IMR-90 (cell line): ENCODE data around the gene TMCC1.

Experiments used
- BHLHE40 ChIP-seq: fragments of 150-350 bp; IDR thresholded peaks from 2 replicates; pipeline ENCODE4 v1.6.1; 2016; ENCODE audit warnings: mild to moderate bottlenecking, low read depth, low read length
- FOS ChIP-seq: fragments of 150-350 bp; IDR thresholded peaks from 2 replicates; pipeline ENCODE4 v1.6.1; 2016; ENCODE audit warnings: low read depth, low read length
- MAFK ChIP-seq: IDR thresholded peaks from 2 replicates; pipeline ENCODE4 v1.6.1; 2012; ENCODE audit warnings: low read depth, low read length, improper control_type of control experiment
- MXI1 ChIP-seq: IDR thresholded peaks from 2 replicates; pipeline ENCODE4 v1.6.1; 2012; ENCODE audit warnings: low read depth, mild to moderate bottlenecking, low read length, moderate library complexity, borderline replicate concordance
- NFE2L2 ChIP-seq: fragments of 150-350 bp; IDR thresholded peaks from 2 replicates; pipeline ENCODE4 v1.6.1; 2016; ENCODE audit warnings: low read depth, mild to moderate bottlenecking, low read length
- POLR2A ChIP-seq: IDR thresholded peaks from 2 replicates; pipeline ENCODE4 v1.6.1; 2012; ENCODE audit warnings: mild to moderate bottlenecking, low read depth, low read length
- RCOR1 ChIP-seq: IDR thresholded peaks from 2 replicates; pipeline ENCODE4 v1.6.1; 2012; ENCODE audit warnings: mild to moderate bottlenecking, low read length, improper control_type of control experiment; ENCODE audit not compliant: insufficient replicate concordance
- RFX5 ChIP-seq: IDR thresholded peaks from 2 replicates; pipeline ENCODE4 v1.8.0; 2012; ENCODE audit warnings: low read depth, mild to moderate bottlenecking, low read length, moderate library complexity
- SMC3 ChIP-seq: fragments of 150-350 bp; IDR thresholded peaks from 2 replicates; pipeline ENCODE4 v1.6.1; 2016; ENCODE audit warnings: low read depth, mild to moderate bottlenecking, antibody characterized with exemption, low read length, moderate library complexity
- TF ChIP-seq, protein P1 (sequence below): conservative IDR thresholded peaks from 2 replicates; pipeline ENCODE4 v1.5.1; 2012; ENCODE audit warnings: mild to moderate bottlenecking, low read depth, low read length, improper control_type of control experiment
- TF ChIP-seq, protein P2 (sequence below): fragments of 150-350 bp; IDR thresholded peaks from 2 replicates; pipeline ENCODE4 v1.6.1; 2017; ENCODE audit warnings: mild to moderate bottlenecking, antibody characterized with exemption, low read length, low read depth

DNA sequence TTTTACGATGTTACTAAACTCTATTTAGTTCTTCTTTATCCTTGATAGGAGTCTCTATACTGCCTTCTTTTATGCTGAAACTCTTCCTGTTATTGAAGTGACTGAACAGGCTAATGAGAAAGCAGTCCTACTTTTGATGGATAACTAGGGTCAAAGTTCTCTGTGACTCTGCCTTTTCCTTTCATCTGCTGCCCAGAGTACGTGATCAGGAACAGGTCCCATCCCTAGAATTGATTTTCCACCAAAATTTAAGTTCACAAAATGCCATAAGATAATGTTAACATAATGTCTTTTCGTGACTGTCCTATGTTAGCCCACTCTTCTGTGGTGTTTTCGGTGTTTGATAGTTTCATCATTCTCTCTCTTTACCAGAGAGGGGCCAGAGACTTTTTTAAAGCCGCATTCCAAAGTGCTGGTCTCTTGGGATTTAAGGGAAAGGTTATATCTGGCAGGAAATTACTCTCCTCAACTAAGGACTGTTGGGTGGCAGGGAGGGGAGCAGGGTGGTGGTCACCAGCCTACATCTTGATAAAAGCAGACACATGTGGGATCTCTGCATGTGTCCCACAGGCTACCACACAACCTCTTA lies 236.8 kb downstream of the TMCC1 start:
- no peak for TF ChIP-seq BHLHE40
- TF ChIP-seq RFX5, result no peak
- no peak for TF ChIP-seq RCOR1
- TF ChIP-seq POLR2A, result no peak
- no peak for TF ChIP-seq SMC3
- TF ChIP-seq, protein P1, sequence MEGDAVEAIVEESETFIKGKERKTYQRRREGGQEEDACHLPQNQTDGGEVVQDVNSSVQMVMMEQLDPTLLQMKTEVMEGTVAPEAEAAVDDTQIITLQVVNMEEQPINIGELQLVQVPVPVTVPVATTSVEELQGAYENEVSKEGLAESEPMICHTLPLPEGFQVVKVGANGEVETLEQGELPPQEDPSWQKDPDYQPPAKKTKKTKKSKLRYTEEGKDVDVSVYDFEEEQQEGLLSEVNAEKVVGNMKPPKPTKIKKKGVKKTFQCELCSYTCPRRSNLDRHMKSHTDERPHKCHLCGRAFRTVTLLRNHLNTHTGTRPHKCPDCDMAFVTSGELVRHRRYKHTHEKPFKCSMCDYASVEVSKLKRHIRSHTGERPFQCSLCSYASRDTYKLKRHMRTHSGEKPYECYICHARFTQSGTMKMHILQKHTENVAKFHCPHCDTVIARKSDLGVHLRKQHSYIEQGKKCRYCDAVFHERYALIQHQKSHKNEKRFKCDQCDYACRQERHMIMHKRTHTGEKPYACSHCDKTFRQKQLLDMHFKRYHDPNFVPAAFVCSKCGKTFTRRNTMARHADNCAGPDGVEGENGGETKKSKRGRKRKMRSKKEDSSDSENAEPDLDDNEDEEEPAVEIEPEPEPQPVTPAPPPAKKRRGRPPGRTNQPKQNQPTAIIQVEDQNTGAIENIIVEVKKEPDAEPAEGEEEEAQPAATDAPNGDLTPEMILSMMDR, result no peak
- TF ChIP-seq, protein P2, sequence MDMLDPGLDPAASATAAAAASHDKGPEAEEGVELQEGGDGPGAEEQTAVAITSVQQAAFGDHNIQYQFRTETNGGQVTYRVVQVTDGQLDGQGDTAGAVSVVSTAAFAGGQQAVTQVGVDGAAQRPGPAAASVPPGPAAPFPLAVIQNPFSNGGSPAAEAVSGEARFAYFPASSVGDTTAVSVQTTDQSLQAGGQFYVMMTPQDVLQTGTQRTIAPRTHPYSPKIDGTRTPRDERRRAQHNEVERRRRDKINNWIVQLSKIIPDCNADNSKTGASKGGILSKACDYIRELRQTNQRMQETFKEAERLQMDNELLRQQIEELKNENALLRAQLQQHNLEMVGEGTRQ, result no peak
- TF ChIP-seq FOS, result no peak
- no peak for TF ChIP-seq MXI1
- TF ChIP-seq MAFK, result no peak
- no peak for TF ChIP-seq NFE2L2
